Neural cell (in vitro differentiated cells): ENCODE measurements around the gene ASMTL. TPM values are rescaled to one million over a fixed set of nuclear protein-coding genes. Genes with fewer than 3 reads are reported as not detected.

Source experiments
- H2AFZ ChIP-seq: fragments of 200-600, 300-800 bp; sonication (generic), shearing (Covaris generic); 2 replicates; pipeline ENCODE4 v1.6.0; 2014; ENCODE audit warnings: low read depth, mild to moderate bottlenecking, antibody characterized with exemption, low read length, moderate library complexity
- H3F3A ChIP-seq: fragments of 200-600 bp; shearing (Covaris generic); 2 replicates; pipeline ENCODE4 v1.6.1; 2016; ENCODE audit warnings: mild to moderate bottlenecking, moderate library complexity, mixed read lengths, antibody characterized with exemption, low read length; ENCODE audit not compliant: insufficient read depth, poor library complexity, severe bottlenecking
- H3K27ac ChIP-seq: fragments of 200-600, 300-800 bp; sonication (generic), shearing (Covaris generic); 2 replicates; pipeline ENCODE4 v1.5.1; 2014; ENCODE audit warnings: mild to moderate bottlenecking, low read length, moderate library complexity
- H3K27me3 ChIP-seq: fragments of 300-800, 200-600 bp; sonication (generic), shearing (Covaris generic); 2 replicates; pipeline ENCODE4 v1.6.0; 2014; ENCODE audit warnings: mild to moderate bottlenecking, low read depth, low read length, moderate library complexity; ENCODE audit not compliant: insufficient read depth
- H3K36me3 ChIP-seq: fragments of 300-800, 200-600 bp; sonication (generic), shearing (Covaris generic); 2 replicates; pipeline ENCODE4 v1.5.1; 2014; ENCODE audit warnings: mild to moderate bottlenecking, antibody characterized with exemption, low read length, moderate library complexity; ENCODE audit not compliant: insufficient read depth
- H3K4me2 ChIP-seq: fragments of 300-800, 200-600 bp; sonication (generic), shearing (Covaris generic); 2 replicates; pipeline ENCODE4 v1.6.0; 2014; ENCODE audit warnings: mild to moderate bottlenecking, low read length
- H3K4me3 ChIP-seq: fragments of 300-800, 200-600 bp; sonication (generic), shearing (Covaris generic); 2 replicates; pipeline ENCODE4 v1.5.1; 2014; ENCODE audit warnings: mild to moderate bottlenecking, low read length, moderate library complexity
- H3K79me2 ChIP-seq: fragments of 200-600 bp; shearing (Covaris generic); replicated peaks from 2 replicates; pipeline ENCODE4 v1.6.0; 2014; ENCODE audit warnings: mild to moderate bottlenecking, low read length, moderate library complexity; ENCODE audit not compliant: insufficient read depth
- H3K9ac ChIP-seq: fragments of 300-800, 200-600 bp; sonication (generic), shearing (Covaris generic); 2 replicates; pipeline ENCODE4 v1.6.1; 2016; ENCODE audit warnings: mild to moderate bottlenecking, low read length, mixed read lengths
- H3K9me2 ChIP-seq: fragments of 200-600 bp; shearing (Covaris generic); 2 replicates; pipeline ENCODE4 v1.6.1; 2016; ENCODE audit warnings: mild to moderate bottlenecking, low read length, mixed read lengths; ENCODE audit not compliant: insufficient read depth
- H3K9me3 ChIP-seq: fragments of 200-600, 300-800 bp; sonication (generic), shearing (Covaris generic); 2 replicates; pipeline ENCODE4 v1.6.1; 2016; ENCODE audit warnings: mild to moderate bottlenecking, mixed run types, low read length, moderate library complexity, mixed read lengths
- H4K20me1 ChIP-seq: fragments of 200-600 bp; shearing (Covaris generic); 2 replicates; pipeline ENCODE4 v1.6.1; 2016; ENCODE audit warnings: mild to moderate bottlenecking, mixed run types; ENCODE audit not compliant: insufficient read depth
- EP300 ChIP-seq: fragments of 450-650 bp; conservative IDR thresholded peaks from 2 replicates; pipeline ENCODE4 v1.6.1; 2014; ENCODE audit warnings: antibody characterized with exemption, mild to moderate bottlenecking, moderate library complexity; ENCODE audit not compliant: poor library complexity, severe bottlenecking
- EZH2 ChIP-seq: fragments of 200-600, 300-800 bp; shearing (Covaris generic), sonication (generic); IDR thresholded peaks from 2 replicates; pipeline ENCODE4 v1.6.1; 2014; ENCODE audit warnings: antibody characterized with exemption, low read length, borderline replicate concordance, mild to moderate bottlenecking; ENCODE audit not compliant: insufficient read depth, poor library complexity, severe bottlenecking
- MXI1 ChIP-seq: fragments of 450-650 bp; conservative IDR thresholded peaks from 2 replicates; pipeline ENCODE4 v1.6.1; 2014; ENCODE audit warnings: antibody characterized with exemption, mild to moderate bottlenecking; ENCODE audit not compliant: poor library complexity, severe bottlenecking
- POLR2AphosphoS5 ChIP-seq: IDR thresholded peaks from 2 replicates; pipeline ENCODE4 v1.6.1; 2012
- RAD21 ChIP-seq: fragments of 450-650 bp; conservative IDR thresholded peaks from 2 replicates; pipeline ENCODE4 v1.6.1; 2014; ENCODE audit warnings: antibody characterized with exemption, mild to moderate bottlenecking, moderate library complexity
- SMC3 ChIP-seq: fragments of 450-650 bp; conservative IDR thresholded peaks from 2 replicates; pipeline ENCODE4 v1.6.1; 2014; ENCODE audit warnings: antibody characterized with exemption, mild to moderate bottlenecking, moderate library complexity; ENCODE audit not compliant: poor library complexity
- TAF1 ChIP-seq: IDR thresholded peaks from 2 replicates; pipeline ENCODE4 v1.6.1; 2012; ENCODE audit warnings: low read depth
- polyA plus RNA-seq: library from polyadenylated mRNA; depleted of rRNA; stranded (reverse); fragments of >200 nt; gene quantifications from 2 replicates; pipeline ENCODE4 v1.2.3, GENCODE V29; 2014
- TF ChIP-seq, protein P1 (sequence below): IDR thresholded peaks from 2 replicates; pipeline ENCODE4 v1.6.1; 2012; ENCODE audit warnings: borderline replicate concordance
- TF ChIP-seq, protein P2 (sequence below): fragments of 450-650 bp; IDR thresholded peaks from 2 replicates; pipeline ENCODE4 v1.5.1; 2014; ENCODE audit warnings: antibody characterized with exemption, mild to moderate bottlenecking, moderate library complexity; ENCODE audit not compliant: poor library complexity, severe bottlenecking

ASMTL gene
- polyA plus RNA-seq, 1 donor from 2014 or later: 25.9 TPM

DNA sequence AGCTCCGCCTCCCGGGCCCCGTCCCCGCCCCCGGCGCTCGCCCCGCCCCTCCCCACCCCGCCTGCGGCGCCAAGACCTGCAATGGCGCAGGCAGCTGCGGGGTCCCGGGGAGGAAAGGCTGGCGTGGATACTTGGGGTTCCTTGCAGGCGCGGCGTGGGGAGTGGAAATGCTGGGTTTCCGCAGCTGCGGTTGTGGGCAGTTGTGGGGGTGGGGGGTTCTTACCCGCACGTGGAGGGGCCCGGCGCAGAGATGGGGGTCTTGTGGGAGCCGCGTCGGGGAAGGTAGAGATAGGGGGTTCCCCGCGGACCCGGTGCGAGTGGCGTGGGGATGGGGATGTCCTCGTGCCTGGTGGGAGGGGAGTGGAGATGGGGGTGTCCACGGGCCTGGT is 680 bp upstream of the ASMTL start:
- peak overlapping the region; percentile 88 for H2AFZ ChIP-seq
- no peak overlapping the region for H3K4me2 ChIP-seq
- no peak for TF ChIP-seq RAD21
- TF ChIP-seq TAF1: peak; percentile 16
- TF ChIP-seq POLR2AphosphoS5: peak; percentile 74
- TF ChIP-seq, protein P1, sequence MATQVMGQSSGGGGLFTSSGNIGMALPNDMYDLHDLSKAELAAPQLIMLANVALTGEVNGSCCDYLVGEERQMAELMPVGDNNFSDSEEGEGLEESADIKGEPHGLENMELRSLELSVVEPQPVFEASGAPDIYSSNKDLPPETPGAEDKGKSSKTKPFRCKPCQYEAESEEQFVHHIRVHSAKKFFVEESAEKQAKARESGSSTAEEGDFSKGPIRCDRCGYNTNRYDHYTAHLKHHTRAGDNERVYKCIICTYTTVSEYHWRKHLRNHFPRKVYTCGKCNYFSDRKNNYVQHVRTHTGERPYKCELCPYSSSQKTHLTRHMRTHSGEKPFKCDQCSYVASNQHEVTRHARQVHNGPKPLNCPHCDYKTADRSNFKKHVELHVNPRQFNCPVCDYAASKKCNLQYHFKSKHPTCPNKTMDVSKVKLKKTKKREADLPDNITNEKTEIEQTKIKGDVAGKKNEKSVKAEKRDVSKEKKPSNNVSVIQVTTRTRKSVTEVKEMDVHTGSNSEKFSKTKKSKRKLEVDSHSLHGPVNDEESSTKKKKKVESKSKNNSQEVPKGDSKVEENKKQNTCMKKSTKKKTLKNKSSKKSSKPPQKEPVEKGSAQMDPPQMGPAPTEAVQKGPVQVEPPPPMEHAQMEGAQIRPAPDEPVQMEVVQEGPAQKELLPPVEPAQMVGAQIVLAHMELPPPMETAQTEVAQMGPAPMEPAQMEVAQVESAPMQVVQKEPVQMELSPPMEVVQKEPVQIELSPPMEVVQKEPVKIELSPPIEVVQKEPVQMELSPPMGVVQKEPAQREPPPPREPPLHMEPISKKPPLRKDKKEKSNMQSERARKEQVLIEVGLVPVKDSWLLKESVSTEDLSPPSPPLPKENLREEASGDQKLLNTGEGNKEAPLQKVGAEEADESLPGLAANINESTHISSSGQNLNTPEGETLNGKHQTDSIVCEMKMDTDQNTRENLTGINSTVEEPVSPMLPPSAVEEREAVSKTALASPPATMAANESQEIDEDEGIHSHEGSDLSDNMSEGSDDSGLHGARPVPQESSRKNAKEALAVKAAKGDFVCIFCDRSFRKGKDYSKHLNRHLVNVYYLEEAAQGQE: peak; percentile 31
- H3K79me2 ChIP-seq: peaks cover 17% of the 10 kb centered on the region
- H3K9me2 ChIP-seq: no peaks in the 10 kb centered on the region
- H3F3A ChIP-seq: no peaks in the 10 kb centered on the region
- no peaks in the 10 kb centered on the region for H3K27me3 ChIP-seq
- H4K20me1 ChIP-seq: no peaks in the 10 kb centered on the region
- no peaks in the 10 kb centered on the region for H3K36me3 ChIP-seq
- H3K4me3 ChIP-seq: peak overlapping the region; percentile 96
- peak overlapping the region; percentile 61 for H3K27ac ChIP-seq
- H3K9ac ChIP-seq: peak overlapping the region; percentile 71
- no peaks in the 10 kb centered on the region for H3K9me3 ChIP-seq

DNA sequence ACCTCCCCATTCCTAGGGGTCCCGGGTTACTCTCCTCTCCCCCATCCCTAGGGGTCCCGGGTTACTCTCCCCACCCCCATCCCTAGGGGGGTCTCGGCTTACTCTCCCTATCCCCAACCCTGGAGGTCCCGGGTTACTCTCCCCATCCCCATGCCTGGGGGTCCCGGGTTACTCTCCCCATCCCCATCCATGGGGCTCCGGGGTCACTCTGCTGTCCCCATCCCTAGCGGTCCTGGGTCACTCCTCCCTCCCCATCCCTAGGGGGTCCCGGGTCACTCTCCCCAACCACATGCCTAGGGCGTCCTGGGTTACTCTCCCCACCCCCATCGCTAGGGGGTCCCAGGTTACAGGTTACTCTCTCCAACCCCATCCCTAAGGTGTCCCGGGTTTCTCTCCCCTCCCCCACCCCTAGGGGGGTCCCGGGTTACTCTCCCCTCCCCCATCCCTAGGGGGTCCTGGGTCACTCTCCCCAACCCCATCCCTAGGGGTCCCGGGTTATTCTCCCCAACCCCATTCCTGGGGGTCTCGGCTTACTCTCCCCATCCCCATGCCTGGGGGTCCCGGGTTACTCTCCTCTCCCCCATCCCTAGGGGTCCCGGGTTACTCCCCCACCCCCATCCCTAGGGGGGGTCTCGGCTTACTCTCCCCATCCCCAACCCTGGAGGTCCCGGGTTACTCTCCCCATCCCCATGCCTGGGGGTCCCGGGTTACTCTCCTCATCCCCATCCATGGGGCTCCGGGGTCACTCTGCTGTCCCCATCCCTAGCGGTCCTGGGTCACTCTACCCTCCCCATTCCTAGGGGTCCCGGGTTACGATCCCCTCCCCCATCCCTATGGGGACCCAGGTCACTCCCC is 821 bp downstream of the ASMTL start:
- peaks cover 17% of the 10 kb centered on the region for H3K79me2 ChIP-seq
- peak overlapping the region; percentile 48 for H3K4me2 ChIP-seq
- peak overlapping the region; percentile 56 for H3K27ac ChIP-seq
- H3F3A ChIP-seq: no peaks in the 10 kb centered on the region
- peak overlapping the region; percentile 80 for H3K9ac ChIP-seq
- TF ChIP-seq, protein P2, sequence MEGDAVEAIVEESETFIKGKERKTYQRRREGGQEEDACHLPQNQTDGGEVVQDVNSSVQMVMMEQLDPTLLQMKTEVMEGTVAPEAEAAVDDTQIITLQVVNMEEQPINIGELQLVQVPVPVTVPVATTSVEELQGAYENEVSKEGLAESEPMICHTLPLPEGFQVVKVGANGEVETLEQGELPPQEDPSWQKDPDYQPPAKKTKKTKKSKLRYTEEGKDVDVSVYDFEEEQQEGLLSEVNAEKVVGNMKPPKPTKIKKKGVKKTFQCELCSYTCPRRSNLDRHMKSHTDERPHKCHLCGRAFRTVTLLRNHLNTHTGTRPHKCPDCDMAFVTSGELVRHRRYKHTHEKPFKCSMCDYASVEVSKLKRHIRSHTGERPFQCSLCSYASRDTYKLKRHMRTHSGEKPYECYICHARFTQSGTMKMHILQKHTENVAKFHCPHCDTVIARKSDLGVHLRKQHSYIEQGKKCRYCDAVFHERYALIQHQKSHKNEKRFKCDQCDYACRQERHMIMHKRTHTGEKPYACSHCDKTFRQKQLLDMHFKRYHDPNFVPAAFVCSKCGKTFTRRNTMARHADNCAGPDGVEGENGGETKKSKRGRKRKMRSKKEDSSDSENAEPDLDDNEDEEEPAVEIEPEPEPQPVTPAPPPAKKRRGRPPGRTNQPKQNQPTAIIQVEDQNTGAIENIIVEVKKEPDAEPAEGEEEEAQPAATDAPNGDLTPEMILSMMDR: no peak
- TF ChIP-seq SMC3 (no peak), TAF1 (no peak), EP300 (no peak), RAD21 (no peak), EZH2 (no peak), MXI1 (no peak), POLR2AphosphoS5 (no peak)
- no peaks in the 10 kb centered on the region for H3K36me3 ChIP-seq
- no peaks in the 10 kb centered on the region for H3K9me2 ChIP-seq
- no peaks in the 10 kb centered on the region for H3K27me3 ChIP-seq
- no peak overlapping the region for H2AFZ ChIP-seq
- no peaks in the 10 kb centered on the region for H3K9me3 ChIP-seq
- H4K20me1 ChIP-seq: no peaks in the 10 kb centered on the region
- H3K4me3 ChIP-seq: peak overlapping the region; percentile 96
